Measurements from ENCODE around the gene PIK3R1.

- TF ChIP-seq, protein P1, sequence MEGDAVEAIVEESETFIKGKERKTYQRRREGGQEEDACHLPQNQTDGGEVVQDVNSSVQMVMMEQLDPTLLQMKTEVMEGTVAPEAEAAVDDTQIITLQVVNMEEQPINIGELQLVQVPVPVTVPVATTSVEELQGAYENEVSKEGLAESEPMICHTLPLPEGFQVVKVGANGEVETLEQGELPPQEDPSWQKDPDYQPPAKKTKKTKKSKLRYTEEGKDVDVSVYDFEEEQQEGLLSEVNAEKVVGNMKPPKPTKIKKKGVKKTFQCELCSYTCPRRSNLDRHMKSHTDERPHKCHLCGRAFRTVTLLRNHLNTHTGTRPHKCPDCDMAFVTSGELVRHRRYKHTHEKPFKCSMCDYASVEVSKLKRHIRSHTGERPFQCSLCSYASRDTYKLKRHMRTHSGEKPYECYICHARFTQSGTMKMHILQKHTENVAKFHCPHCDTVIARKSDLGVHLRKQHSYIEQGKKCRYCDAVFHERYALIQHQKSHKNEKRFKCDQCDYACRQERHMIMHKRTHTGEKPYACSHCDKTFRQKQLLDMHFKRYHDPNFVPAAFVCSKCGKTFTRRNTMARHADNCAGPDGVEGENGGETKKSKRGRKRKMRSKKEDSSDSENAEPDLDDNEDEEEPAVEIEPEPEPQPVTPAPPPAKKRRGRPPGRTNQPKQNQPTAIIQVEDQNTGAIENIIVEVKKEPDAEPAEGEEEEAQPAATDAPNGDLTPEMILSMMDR (IDR thresholded peaks at IDR 0.05; ENCODE audit: low read depth, low read length): no peak
- no peak for TF ChIP-seq EZH2phosphoT487 (IDR thresholded peaks at IDR 0.05; ENCODE audit: low read depth)
These were observed 89.0 kb downstream of the PIK3R1 start for GRCh38 chr5:68304421-68305052.
